Left renal pelvis (tissue), 4 donors: ENCODE results near the gene RCAN2. TPM values are rescaled to one million over a fixed set of nuclear protein-coding genes. Genes with fewer than 3 reads are reported as not detected.

Experiments used
- DNase-seq, 4 donors: peaks; one replicate each; pipeline ENCODE4 v3.0.0-alpha.2; 2013; ENCODE audit warnings: low read depth in 4 of 4, low spot score in 3 of 4
- polyA plus RNA-seq, 4 donors: library from polyadenylated mRNA; unstranded; fragments of 120-200 nt; gene quantifications; one replicate each; pipeline ENCODE4 v1.2.1, GENCODE V29; 2013; ENCODE audit not compliant: insufficient read length in 4 of 4

RCAN2 gene
- polyA plus RNA-seq, 4 donors, result 7.8 to 30.7 (median 23.8) TPM

DNA sequence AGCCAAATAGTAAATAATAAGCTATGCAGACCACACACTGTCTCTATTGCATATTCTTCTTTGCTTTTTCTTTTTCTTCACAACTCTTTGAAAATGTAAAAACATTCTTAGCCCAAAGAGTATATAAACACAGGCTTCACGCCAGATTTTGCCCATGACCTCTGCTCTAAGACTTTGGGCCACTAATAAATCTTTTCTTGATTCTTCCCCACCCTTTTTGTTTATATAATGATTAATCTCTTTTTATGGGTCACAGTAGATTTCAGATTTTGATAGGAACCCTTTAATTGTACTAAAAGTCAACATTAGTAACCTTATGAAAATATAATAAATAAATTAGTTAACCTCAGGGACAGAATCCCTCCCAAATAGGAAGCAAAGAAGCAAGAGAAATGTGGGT, 304.7 kb downstream of the RCAN2 start:
- no peak for DNase-seq

DNA sequence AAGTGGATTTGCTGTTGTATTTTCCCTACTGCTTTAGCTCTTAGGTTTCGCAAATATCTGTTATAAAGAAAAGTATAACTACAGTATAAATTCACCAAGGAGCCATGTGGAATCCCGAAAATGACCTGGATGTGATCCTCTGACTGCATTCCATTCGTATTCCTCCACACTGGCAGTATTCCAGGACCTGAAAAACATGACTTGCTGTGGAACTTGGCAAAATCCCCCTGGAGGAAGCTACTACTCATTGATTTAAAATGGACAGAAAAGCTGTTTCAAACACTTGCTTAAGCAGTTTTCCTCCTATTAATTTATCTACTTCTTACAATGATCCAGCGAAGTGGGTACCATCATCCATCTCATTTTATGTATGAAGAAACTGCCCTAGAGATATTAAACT, 307.1 kb downstream of the RCAN2 start:
- DNase-seq, result no peak

DNA sequence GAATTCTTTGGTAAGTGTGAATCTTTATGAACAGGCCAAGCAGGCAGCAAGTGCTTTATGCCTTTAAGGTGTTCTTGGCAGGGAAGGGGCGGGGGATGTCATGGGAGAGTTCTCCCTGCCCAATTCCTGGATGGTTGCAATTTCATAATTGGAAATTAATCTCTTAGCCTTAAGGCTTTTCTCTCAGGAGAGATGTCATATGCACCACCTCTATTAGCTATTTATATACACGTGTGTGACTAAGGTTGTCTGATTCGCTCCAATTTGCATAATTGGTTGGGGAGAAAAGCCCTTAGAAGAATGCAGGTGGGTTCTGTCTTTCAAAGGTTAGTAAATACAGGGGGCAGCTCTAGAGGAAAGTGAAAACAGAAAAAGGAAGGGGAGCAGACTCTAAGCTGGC, 315.3 kb downstream of the RCAN2 start:
- DNase-seq, result no peak

DNA sequence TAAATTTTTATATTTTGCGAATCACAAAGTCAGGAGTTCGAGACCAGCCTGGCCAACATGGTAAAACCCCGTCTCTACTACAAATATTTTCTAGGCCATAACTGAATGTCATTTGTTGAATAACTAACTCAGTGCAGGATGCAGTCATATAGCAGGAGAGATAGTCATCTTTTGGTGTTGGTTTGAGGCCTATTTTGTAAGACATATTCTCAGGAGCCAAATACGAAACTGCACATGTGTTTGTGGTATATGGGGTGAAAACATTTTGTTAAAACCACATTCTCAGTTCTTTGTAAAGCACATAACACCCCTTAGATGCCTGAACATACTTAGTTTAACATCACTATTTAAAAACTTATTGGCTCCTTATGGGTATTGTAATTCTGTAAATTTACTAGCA, 315.8 kb downstream of the RCAN2 start:
- no peak for DNase-seq

DNA sequence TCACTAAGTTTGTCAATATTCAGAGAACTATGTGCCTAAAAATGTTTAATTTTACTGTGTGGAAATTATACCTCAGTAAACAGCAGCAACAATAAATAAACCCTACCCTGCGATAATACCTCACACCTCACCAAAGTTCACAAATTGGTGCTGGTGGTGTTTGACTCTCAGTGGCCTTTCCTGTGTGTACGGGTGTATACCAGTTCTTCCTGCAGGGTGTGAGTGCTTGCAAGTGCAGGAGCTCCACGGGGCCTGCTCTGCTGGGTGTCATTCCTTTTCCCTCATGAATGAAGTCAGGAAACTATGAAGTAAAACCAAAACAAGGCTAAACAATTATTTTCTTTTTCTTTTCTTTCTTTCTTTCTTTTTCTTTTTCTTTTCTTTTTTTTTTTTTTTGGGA, 316.3 kb downstream of the RCAN2 start:
- DNase-seq, result no peak

DNA sequence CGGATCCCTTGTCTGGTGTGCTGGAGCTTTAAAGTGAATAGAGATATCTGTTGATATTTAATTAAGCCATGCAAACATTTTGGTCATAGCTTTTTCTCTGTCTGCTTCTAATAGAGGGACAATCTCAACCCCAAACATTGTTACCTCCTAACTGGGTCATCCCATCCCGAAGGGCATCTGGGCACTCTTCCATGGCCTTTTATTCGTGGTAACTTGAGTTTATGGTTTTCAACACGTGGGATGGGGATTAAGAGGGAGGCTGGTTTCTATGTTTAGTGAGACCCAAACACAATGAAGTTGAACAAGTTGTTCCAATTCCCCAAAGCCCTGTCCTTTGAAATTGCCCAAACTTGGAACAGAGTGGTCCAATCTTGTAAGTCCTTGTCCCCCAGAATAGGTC, 319.1 kb downstream of the RCAN2 start:
- DNase-seq, result no peak

Other genes starting within 250 kb of the RCAN2 start
- gene CYP39A1, start 161.4 kb upstream of the RCAN2 start, polyA plus RNA-seq, result 10 to 100 TPM in 1 of 4 donors, 1 to 10 TPM in 3; 8.1 to 13.6 (median 8.7) TPM
- 10 to 100 TPM; 23.0 to 64.9 (median 39.0) TPM for gene SLC25A27, start 161.5 kb upstream of the RCAN2 start, polyA plus RNA-seq
- 1 to 10 TPM; 1.7 to 6.0 (median 1.9) TPM for gene TDRD6, start 196.4 kb upstream of the RCAN2 start, polyA plus RNA-seq
- 10 to 100 TPM in 1 of 4 donors, 1 to 10 TPM in 3; 2.7 to 13.5 (median 3.4) TPM for gene PLA2G7, start 243.9 kb upstream of the RCAN2 start, polyA plus RNA-seq